GM21423 (cell line): ENCODE data around the gene TMC6.
"Not testable (repeated sequence)": the region's sequence is repeated elsewhere in the genome, so short reads cannot be mapped to it uniquely, and the experiment has no call there.

Experiments
- ATAC-seq: cut with Tn5 transposase; IDR thresholded peaks from one replicate; pipeline ENCODE4 v1.9.1; 2021; ENCODE audit warnings: mild to moderate bottlenecking, moderate library complexity; ENCODE audit not compliant: unreplicated experiment

TMC6 gene

DNA sequence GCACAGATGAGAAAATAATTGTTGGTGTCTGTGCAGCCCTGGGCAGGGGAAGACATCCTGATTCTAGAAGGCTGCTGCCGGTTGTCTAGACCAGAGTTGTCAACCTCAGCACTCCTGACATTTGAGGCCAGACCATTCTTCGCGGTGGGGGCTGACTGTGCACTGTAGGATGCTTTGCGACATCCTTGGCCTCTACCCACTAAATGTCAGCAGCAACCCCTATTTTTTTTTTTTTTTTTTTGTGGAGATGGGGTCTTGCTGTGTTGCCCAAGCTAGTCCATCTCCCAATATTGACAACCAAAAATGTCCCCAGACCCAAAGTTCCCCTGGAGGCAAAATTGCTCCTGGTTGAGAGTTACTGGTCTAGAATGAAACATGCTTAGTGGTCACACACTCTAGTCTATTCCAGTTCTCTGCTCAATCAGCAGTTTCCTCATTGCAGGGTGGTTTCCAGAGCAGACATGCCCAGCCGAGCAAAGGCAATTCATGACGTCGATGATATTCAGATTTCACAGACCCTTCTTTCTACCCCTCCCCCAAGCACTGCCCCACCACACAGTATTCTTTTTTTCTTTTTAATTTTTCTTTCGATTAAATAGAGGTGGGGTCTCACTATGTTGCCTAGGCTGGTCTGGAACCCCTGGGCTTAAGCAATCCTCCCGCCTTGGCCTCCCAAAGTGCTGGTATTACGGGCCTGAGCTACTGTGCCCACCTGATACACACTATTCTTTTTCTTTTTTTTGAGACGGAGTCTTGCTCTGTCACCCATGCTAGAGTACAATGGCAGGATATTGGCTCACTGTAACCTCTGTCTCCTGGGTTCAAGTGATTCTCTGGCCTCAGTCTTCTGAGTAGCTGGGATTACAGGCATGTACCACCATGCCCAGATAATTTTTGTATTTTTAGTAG is 26.6 kb upstream of the TMC6 start:
- peak; percentile 51 for ATAC-seq

GRCh38 chr17:78151514-78152008 is 23.0 kb upstream of the TMC6 start:
- ATAC-seq, result no peak

- ATAC-seq, result no peak
These were observed 19.9 kb upstream of the TMC6 start for GRCh38 chr17:78148286-78149016.

- ATAC-seq, result peak; percentile 45
These were observed 18.9 kb upstream of the TMC6 start for GRCh38 chr17:78147315-78147998.

- no peak for ATAC-seq
These were observed 18.3 kb upstream of the TMC6 start for GRCh38 chr17:78146881-78147280.

DNA sequence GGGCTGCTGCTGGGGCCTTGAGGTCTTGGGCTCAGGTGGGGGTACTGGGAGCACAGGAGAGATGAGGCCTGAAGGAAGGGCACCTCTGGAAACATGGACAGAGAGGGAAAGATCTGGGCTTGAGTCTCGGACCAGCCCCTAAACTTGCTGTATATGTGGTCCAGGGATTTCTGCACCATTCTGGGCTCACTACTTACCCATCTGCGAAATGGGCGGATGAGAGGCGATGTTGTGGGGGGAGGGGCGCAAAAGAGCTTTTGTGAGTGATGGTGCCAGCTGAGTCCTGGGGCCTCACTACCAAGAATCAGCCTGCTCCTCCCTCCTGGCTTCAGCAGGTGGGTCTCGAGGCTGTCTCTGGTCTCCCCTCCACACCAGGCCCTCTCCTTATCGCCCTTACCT is 17.9 kb upstream of the TMC6 start:
- ATAC-seq, result no peak

- no peak for ATAC-seq
These were observed 16.4 kb upstream of the TMC6 start for GRCh38 chr17:78144736-78145641.

- no peak for ATAC-seq
These were observed 15.7 kb upstream of the TMC6 start for GRCh38 chr17:78144147-78144719.

DNA sequence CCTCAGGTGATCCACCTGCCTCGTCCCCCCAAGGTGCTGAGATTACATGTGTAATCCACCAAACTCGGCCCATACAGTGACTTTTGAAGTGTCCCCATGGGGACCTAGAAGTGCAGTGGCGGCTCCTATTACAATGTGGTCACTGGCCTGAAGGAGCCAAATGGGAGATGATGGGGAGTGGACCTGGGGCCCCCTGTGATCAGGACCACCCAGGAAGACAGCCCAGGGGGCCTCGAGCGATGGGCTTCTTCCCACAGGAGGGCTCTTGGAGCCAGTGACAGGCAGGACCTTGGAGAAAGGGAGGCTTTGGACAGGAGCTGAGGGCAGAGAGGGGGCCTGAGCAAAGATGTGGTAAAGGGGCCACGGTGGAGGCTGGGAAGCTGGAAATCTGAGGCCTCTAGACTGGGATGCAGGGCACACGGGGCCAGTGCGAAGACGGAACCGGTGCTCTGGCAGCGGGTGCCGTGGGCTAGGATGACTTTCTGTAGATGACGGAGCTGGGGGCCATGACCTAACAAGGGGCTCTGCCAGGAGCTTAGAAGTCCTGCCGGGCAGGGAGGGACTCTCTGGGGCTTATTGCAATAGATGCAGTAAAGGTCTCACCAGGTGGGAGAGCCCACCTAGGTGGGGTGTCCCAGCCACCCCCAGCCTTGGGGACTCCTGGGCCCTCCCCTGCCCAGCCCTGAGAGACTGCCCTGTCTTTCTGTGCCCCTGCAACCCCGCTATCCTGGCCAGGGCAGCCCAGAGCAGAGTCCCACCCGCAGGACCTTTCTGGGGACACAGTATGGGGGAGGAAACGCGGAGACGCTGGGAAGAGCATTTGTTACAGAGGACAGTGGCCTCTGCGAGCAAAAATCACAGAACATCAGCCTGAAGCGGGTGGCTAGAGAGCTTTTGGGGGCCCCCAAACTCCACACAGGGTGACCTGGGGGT is 14.9 kb upstream of the TMC6 start:
- ATAC-seq, result no peak

DNA sequence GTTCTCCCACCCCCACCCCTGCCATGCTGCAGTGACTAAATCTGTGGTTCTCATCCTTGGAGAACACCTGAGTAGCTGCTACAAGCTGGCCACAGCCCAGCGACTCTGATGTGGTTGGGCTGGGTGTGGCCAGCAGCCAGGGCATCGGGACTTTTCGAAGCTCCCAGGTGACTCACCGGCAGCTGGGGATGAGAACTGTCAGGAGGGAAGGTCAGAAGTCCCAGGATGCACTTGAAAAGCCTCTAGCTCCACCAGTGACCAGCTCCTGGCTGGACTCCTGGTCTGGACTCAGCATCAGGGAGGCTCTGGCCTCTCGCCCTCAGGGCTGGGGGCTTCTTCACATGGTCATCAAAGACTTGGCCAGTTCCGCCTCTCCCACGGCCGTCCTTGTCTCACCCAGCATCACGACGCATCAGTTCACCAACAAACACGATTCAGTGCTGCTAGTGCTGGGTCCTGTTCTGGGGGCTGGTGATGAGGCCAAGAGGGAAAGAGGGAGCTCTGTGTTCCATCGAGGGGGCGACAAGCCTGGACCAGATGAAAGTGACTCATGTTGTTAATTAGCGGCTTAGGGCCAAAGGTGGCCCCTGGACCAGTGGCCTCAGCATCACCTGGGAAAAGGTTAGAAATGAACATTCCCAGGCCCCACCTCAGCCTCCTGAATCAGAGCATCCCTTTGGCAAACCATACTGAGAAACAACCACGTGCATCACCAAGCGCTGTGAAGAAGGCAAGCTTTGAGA is 13.7 kb upstream of the TMC6 start:
- no peak for ATAC-seq

DNA sequence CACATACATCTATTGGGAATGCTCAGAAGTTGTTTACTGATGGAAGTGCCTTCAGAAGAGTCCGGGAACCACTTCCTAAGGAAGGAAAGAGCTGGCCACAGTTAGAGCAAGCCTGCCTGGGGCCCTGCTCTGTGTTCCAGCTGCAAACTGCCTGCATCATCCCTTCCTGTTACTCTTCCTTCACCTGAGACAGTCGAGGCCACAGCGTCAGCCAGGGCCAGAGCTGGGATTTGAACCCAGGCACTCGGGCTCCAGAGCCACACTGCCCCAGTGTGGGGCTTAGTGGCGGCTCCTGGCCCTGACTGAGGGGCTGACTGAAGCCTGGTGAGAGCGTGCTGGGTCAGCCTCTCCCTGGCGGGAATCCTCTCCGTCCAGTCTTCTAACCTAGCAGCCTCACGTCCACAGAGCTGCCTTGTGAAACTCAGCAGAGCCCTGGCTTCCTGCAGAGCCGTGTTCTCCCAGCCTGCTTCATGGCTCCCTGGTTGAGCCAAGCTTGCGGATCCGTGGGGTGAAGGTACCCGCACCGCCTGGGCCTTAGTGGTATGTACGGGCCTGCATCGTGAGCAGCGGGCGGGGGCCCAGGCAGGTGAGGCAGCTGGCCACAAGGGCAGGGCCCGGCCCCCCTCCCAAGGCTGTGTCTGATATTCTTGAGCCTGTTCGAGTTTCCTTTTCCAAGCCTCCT is 13.0 kb upstream of the TMC6 start:
- no peak for ATAC-seq

- ATAC-seq, result peak; percentile 70
These were observed 11.9 kb upstream of the TMC6 start for GRCh38 chr17:78140169-78141051.

- ATAC-seq, result not testable (repeated sequence)
These were observed 11.3 kb upstream of the TMC6 start for GRCh38 chr17:78139861-78140168.

GRCh38 chr17:78138204-78139060 is 9.9 kb upstream of the TMC6 start:
- no peak for ATAC-seq

DNA sequence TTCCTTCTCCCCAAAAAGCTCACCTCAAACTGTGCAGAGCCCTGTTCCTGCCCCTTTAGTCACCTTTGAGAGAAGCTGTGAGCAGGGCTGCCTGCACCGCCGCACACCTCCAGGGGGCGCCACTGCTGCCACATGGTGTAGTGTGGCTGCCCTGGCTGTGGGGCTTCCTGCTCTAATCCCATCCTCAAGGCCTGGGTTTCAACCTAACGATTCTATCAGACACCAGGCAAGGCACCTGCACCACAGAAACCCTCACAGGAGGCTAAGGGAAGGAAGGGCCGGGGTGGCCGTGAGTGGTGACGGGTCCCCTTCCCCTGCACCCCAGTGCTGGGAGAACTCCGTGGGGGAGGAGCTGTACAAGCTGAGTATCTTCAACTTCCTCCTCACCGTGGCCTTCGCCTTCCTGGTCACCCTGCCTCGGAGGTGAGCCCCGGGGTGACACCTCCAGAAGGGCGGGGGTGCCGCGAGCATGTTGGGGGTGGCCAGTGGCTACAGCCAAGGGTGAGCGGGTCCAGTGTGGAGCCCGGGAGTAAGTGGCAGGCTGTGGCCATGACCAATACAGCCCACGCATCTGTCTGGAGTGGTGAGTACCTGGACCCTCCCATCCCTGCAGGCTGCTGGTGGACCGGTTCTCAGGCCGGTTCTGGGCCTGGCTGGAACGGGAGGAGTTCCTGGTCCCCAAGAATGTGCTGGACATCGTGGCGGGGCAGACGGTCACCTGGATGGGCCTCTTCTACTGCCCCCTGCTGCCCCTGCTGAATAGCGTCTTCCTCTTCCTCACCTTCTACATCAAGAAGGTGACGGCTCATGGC is 9.0 kb upstream of the TMC6 start:
- ATAC-seq, result no peak
